DOHH2 (cell line): ENCODE data around the gene RPGR.

Experiments
- H3F3A ChIP-seq: fragments of 200-600 bp; sonication (generic), shearing (Covaris generic); 2 replicates; pipeline ENCODE4 v1.6.0; 2016; ENCODE audit warnings: antibody characterized with exemption, mild to moderate bottlenecking; ENCODE audit not compliant: control insufficient read depth, insufficient read depth
- H3K27ac ChIP-seq: fragments of 200-600 bp; sonication (generic); 2 replicates; pipeline ENCODE4 v1.5.1; 2014; ENCODE audit warnings: low read depth, mild to moderate bottlenecking, low read length, moderate library complexity
- H3K27me3 ChIP-seq: fragments of 200-600 bp; sonication (generic); 2 replicates; pipeline ENCODE4 v1.6.1; 2014; ENCODE audit warnings: mild to moderate bottlenecking, low read length, mixed read lengths; ENCODE audit not compliant: control insufficient read depth
- H3K36me3 ChIP-seq: fragments of 200-600 bp; sonication (generic); 2 replicates; pipeline ENCODE4 v1.6.1; 2014; ENCODE audit warnings: mild to moderate bottlenecking, low read length, moderate library complexity, mixed read lengths; ENCODE audit not compliant: control insufficient read depth
- H3K4me1 ChIP-seq: fragments of 200-600 bp; sonication (generic); 2 replicates; pipeline ENCODE4 v1.6.1; 2014; ENCODE audit warnings: mild to moderate bottlenecking, low read length, mixed read lengths; ENCODE audit not compliant: control insufficient read depth
- H3K4me2 ChIP-seq: fragments of 200-600 bp; sonication (generic); 2 replicates; pipeline ENCODE4 v1.6.0; 2014; ENCODE audit warnings: mild to moderate bottlenecking, low read length, moderate library complexity
- H3K4me3 ChIP-seq: fragments of 200-600 bp; sonication (generic); 2 replicates; pipeline ENCODE4 v1.5.1; 2014; ENCODE audit warnings: mild to moderate bottlenecking, low read length, mixed read lengths
- H3K79me2 ChIP-seq: fragments of 200-600 bp; sonication (generic); 2 replicates; pipeline ENCODE4 v1.6.1; 2014; ENCODE audit warnings: mild to moderate bottlenecking, low read length, mixed read lengths; ENCODE audit not compliant: control insufficient read depth
- H3K9me2 ChIP-seq: fragments of 200-600 bp; sonication (generic); replicated peaks from 2 replicates; pipeline ENCODE4 v1.6.1; 2014; ENCODE audit warnings: mild to moderate bottlenecking, low read length, mixed read lengths; ENCODE audit not compliant: control insufficient read depth
- H3K9me3 ChIP-seq: fragments of 200-600 bp; sonication (generic); 2 replicates; pipeline ENCODE4 v1.6.1; 2014; ENCODE audit warnings: antibody characterized with exemption, low read length, mixed read lengths; ENCODE audit not compliant: control insufficient read depth, insufficient read depth
- H4K20me1 ChIP-seq: fragments of 200-600 bp; sonication (generic); 2 replicates; pipeline ENCODE4 v1.6.0; 2014; ENCODE audit warnings: low read depth, mild to moderate bottlenecking, antibody characterized with exemption, low read length, moderate library complexity; ENCODE audit not compliant: control insufficient read depth, insufficient read depth
- CTCF ChIP-seq: fragments of 200-600 bp; sonication (generic); IDR thresholded peaks from one replicate; pipeline ENCODE4 v1.5.1; 2014; ENCODE audit warnings: antibody characterized with exemption, mild to moderate bottlenecking, low read depth, low read length; ENCODE audit not compliant: poor library complexity, severe bottlenecking
- EZH2phosphoT487 ChIP-seq: fragments of 200-600 bp; sonication (generic); IDR thresholded peaks from 2 replicates; pipeline ENCODE4 v1.6.1; 2017; ENCODE audit warnings: borderline replicate concordance, mild to moderate bottlenecking, antibody characterized with exemption, low read length, moderate library complexity, mixed read lengths

The RPGR gene

DNA sequence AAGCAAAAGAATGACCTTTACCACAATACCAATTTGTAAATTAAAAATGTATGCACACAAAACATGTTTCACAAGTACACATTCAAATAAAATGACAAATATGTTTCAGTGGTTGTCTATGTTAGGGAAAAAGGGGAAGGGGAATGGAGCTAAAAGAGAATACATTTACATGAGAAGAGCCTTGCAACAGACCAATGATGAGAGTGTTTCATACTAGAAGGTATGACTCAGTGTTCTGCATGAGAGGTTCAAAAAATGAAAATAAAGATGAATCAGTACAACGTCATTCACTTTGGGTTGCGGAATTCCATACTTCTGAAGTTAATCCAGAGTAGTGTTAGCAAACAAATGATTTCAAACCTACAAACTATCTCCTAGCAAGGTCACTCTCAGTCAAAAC is 51.7 kb downstream of the RPGR start:
- Histone ChIP-seq H3K4me2 (no peak overlapping the region), H4K20me1 (no peaks in the 10 kb centered on the region), H3F3A (no peaks in the 10 kb centered on the region), H3K27ac (no peak overlapping the region), H3K36me3 (no peaks in the 10 kb centered on the region), H3K9me3 (no peaks in the 10 kb centered on the region), H3K4me3 (no peak overlapping the region), H3K4me1 (peaks cover 5% of the 10 kb centered on the region), H3K79me2 (no peaks in the 10 kb centered on the region), H3K9me2 (no peaks in the 10 kb centered on the region), H3K27me3 (no peaks in the 10 kb centered on the region)
- TF ChIP-seq EZH2phosphoT487: no peak
- no peak for TF ChIP-seq CTCF

DNA sequence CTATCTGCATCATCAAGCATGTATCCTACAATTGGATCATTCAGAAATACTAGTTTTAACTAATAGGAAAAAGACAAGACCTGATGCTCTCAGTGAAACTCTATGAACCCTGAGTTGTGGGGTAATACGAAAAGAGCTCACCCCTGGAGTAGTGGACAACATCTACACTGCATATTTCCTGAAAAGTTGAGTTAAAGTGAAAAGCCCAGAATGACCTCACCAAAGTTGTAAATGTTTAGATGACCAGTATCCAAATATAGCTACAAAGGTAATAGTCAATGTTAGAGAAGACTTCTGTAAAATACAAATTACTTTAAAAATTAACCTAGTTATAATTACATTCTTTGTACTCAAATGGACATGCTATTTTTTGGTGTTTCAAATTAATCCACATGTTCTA is 53.9 kb downstream of the RPGR start:
- H3K27me3 ChIP-seq: no peaks in the 10 kb centered on the region
- no peaks in the 10 kb centered on the region for H3K36me3 ChIP-seq
- H3K79me2 ChIP-seq: no peaks in the 10 kb centered on the region
- H3K4me1 ChIP-seq: peaks cover 5% of the 10 kb centered on the region
- TF ChIP-seq EZH2phosphoT487 (no peak), CTCF (no peak)
- no peaks in the 10 kb centered on the region for H3K9me3 ChIP-seq
- no peak overlapping the region for H3K4me2 ChIP-seq
- H3F3A ChIP-seq: no peaks in the 10 kb centered on the region
- no peak overlapping the region for H3K27ac ChIP-seq
- no peaks in the 10 kb centered on the region for H3K9me2 ChIP-seq
- no peak overlapping the region for H3K4me3 ChIP-seq
- H4K20me1 ChIP-seq: no peaks in the 10 kb centered on the region

- Histone ChIP-seq H3K27me3 (no peaks in the 10 kb centered on the region), H3K36me3 (no peaks in the 10 kb centered on the region), H3K27ac (no peak overlapping the region), H3K9me2 (no peaks in the 10 kb centered on the region), H3K79me2 (no peaks in the 10 kb centered on the region), H3K4me3 (no peak overlapping the region), H4K20me1 (no peaks in the 10 kb centered on the region), H3K9me3 (no peaks in the 10 kb centered on the region), H3K4me2 (no peak overlapping the region), H3F3A (no peaks in the 10 kb centered on the region), H3K4me1 (peaks cover 5% of the 10 kb centered on the region)
- TF ChIP-seq CTCF: no peak
- no peak for TF ChIP-seq EZH2phosphoT487
These were observed 56.1 kb downstream of the RPGR start for GRCh38 chrX:38271154-38271716.
